Fibroblast of lung (primary cell): ENCODE measurements around the gene MAP3K4. TPM values are rescaled to one million over a fixed set of nuclear protein-coding genes. Genes with fewer than 3 reads are reported as not detected.

Experiments used
- DNase-seq, 2 donors: peaks; one replicate each; pipeline versions ENCODE4 v3.0.0 to v3.0.0-alpha.2; 2010; ENCODE audit warnings: low read depth in 2 of 2
- H2AFZ ChIP-seq: 2 replicates; pipeline ENCODE4 v1.5.1; 2012; ENCODE audit warnings: low read length, control low read depth, inconsistent platforms
- H3K27ac ChIP-seq: 2 replicates; pipeline ENCODE4 v1.5.1; 2011; ENCODE audit warnings: low read length, control low read depth; ENCODE audit not compliant: insufficient read depth
- H3K27me3 ChIP-seq: 2 replicates; pipeline ENCODE4 v1.5.1; 2011; ENCODE audit warnings: mild to moderate bottlenecking, low read length; ENCODE audit not compliant: control insufficient read depth, insufficient read depth
- H3K36me3 ChIP-seq: 2 replicates; pipeline ENCODE4 v1.5.1; 2011; ENCODE audit warnings: low read length; ENCODE audit not compliant: control insufficient read depth, insufficient read depth
- H3K4me1 ChIP-seq: 2 replicates; pipeline ENCODE4 v1.5.1; 2011; ENCODE audit warnings: low read length; ENCODE audit not compliant: control insufficient read depth, insufficient read depth; ENCODE audit errors: extremely low read depth
- H3K4me2 ChIP-seq: 2 replicates; pipeline ENCODE4 v1.5.1; 2011; ENCODE audit warnings: low read length, control low read depth; ENCODE audit not compliant: insufficient read depth; ENCODE audit errors: extremely low read depth
- H3K4me3 ChIP-seq, 4 experiments: fragments of 200-600 bp in 1 of 4; sonication (generic) in 1 of 4; replicated peaks in 1 of 4; 2 replicates each; pipeline ENCODE4 v1.5.1; 2011 to 2016; ENCODE audit warnings: low read length in 4 of 4, low read depth in 3 of 4, mild to moderate bottlenecking in 3 of 4, control low read depth in 2 of 4, inconsistent platforms in 1 of 4, mixed read lengths in 1 of 4; ENCODE audit not compliant: insufficient read depth in 1 of 4; ENCODE audit errors: control extremely low read depth in 1 of 4
- H3K79me2 ChIP-seq: 2 replicates; pipeline ENCODE4 v1.5.1; 2012; ENCODE audit warnings: mild to moderate bottlenecking, low read length, inconsistent platforms; ENCODE audit not compliant: control insufficient read depth, insufficient read depth
- H3K9ac ChIP-seq: 2 replicates; pipeline ENCODE4 v1.5.1; 2011; ENCODE audit warnings: mild to moderate bottlenecking, low read length, control low read depth; ENCODE audit not compliant: insufficient read depth
- H3K9me3 ChIP-seq: 2 replicates; pipeline ENCODE4 v1.5.1; 2012; ENCODE audit warnings: low read depth, low read length; ENCODE audit not compliant: control insufficient read depth, insufficient read depth
- H4K20me1 ChIP-seq: 2 replicates; pipeline ENCODE4 v1.5.1; 2011; ENCODE audit warnings: low read length; ENCODE audit not compliant: control insufficient read depth, insufficient read depth; ENCODE audit errors: extremely low read depth
- CTCF ChIP-seq, 2 donors: IDR thresholded peaks in 1 of 2; conservative IDR thresholded peaks in 1 of 2; 1 replicate in 1 of 2; 2 replicates in 1 of 2; pipeline ENCODE4 v1.5.1; 2011 to 2012; ENCODE audit warnings: low read length in 2 of 2, control low read depth in 1 of 2, inconsistent platforms in 1 of 2, low read depth in 1 of 2, mild to moderate bottlenecking in 1 of 2
- EZH2 ChIP-seq: IDR thresholded peaks from 2 replicates; pipeline ENCODE4 v1.5.1; 2012; ENCODE audit warnings: low read length, control low read depth, mild to moderate bottlenecking; ENCODE audit errors: missing control alignments
- polyA plus RNA-seq, 2 donors: library from polyadenylated mRNA; depleted of rRNA in 1 of 2; stranded (reverse) in 1 of 2; unstranded in 1 of 2; fragments of >200 nt; gene quantifications; 2 replicates each; pipeline ENCODE4 v1.2.1, GENCODE V29; 2011 to 2012; ENCODE audit warnings: missing spikeins in 1 of 2
- total RNA-seq: library from RNA; depleted of rRNA; stranded (reverse); fragments of >200 nt; gene quantifications from 2 replicates; pipeline ENCODE4 v1.2.1, GENCODE V29; 2014

MAP3K4 gene
- total and polyA plus RNA-seq, 2 donors (not counting 1 experiment from before 2014, with no cell fraction given): 9.1 to 44.4 TPM

GRCh38 chr6:161067749-161068148 lies 76.2 kb downstream of the MAP3K4 start:
- H2AFZ ChIP-seq: no peak overlapping the region

GRCh38 chr6:161068321-161068741 lies 76.8 kb downstream of the MAP3K4 start:
- H3K9me3 ChIP-seq: no peaks in the 10 kb centered on the region
- H3K4me3 ChIP-seq: no peak overlapping the region
- no peak overlapping the region for H3K4me2 ChIP-seq
- H4K20me1 ChIP-seq: no peaks in the 10 kb centered on the region
- H3K4me1 ChIP-seq: no peaks in the 10 kb centered on the region
- no peak overlapping the region for H2AFZ ChIP-seq
- no peaks in the 10 kb centered on the region for H3K36me3 ChIP-seq
- no peak for TF ChIP-seq EZH2
- TF ChIP-seq CTCF (conservative IDR thresholded peaks at IDR 0.05 in 1 of 2, IDR thresholded peaks at IDR 0.05 in 1 of 2; ENCODE audit: low read depth in 1 of 2, low read length in 2 of 2): no peak
- H3K27ac ChIP-seq: no peak overlapping the region
- no peak overlapping the region for H3K9ac ChIP-seq
- DNase-seq: no peak
- H3K79me2 ChIP-seq: peaks cover 2% of the 10 kb centered on the region
- no peaks in the 10 kb centered on the region for H3K27me3 ChIP-seq

More at GRCh38 chr6:161067749-161068148, 76.2 kb downstream of the MAP3K4 start:
- Histone ChIP-seq H3K79me2 (peaks cover 2% of the 10 kb centered on the region), H3K9ac (no peak overlapping the region), H3K27ac (no peak overlapping the region), H3K4me3 (no peak overlapping the region), H4K20me1 (no peaks in the 10 kb centered on the region), H3K27me3 (no peaks in the 10 kb centered on the region), H3K9me3 (no peaks in the 10 kb centered on the region), H3K36me3 (no peaks in the 10 kb centered on the region), H3K4me2 (no peak overlapping the region), H3K4me1 (no peaks in the 10 kb centered on the region)
- DNase-seq: peak in 1 of 2 donors; percentile 5
- no peak for TF ChIP-seq EZH2
- no peak for TF ChIP-seq CTCF (conservative IDR thresholded peaks at IDR 0.05 in 1 of 2, IDR thresholded peaks at IDR 0.05 in 1 of 2; ENCODE audit: low read depth in 1 of 2, low read length in 2 of 2)

- H3K4me2 ChIP-seq: no peak overlapping the region
- H3K4me3 ChIP-seq: no peak overlapping the region
- no peaks in the 10 kb centered on the region for H3K36me3 ChIP-seq
- H4K20me1 ChIP-seq: no peaks in the 10 kb centered on the region
- H3K9me3 ChIP-seq: no peaks in the 10 kb centered on the region
- TF ChIP-seq EZH2 (no peak), CTCF (conservative IDR thresholded peaks at IDR 0.05 in 1 of 2, IDR thresholded peaks at IDR 0.05 in 1 of 2; ENCODE audit: low read depth in 1 of 2, low read length in 2 of 2) (no peak)
- no peak overlapping the region for H3K9ac ChIP-seq
- H2AFZ ChIP-seq: no peak overlapping the region
- H3K4me1 ChIP-seq: no peaks in the 10 kb centered on the region
- no peak for DNase-seq
- no peak overlapping the region for H3K27ac ChIP-seq
- H3K27me3 ChIP-seq: no peaks in the 10 kb centered on the region
- no peaks in the 10 kb centered on the region for H3K79me2 ChIP-seq
Observed at GRCh38 chr6:161073930-161074329, 82.4 kb downstream of the MAP3K4 start.
